GM12872 (cell line): ENCODE measurements around the gene GLT1D1.

ENCODE experiments used
- CTCF ChIP-seq: IDR thresholded peaks from 3 replicates; pipeline ENCODE4 v1.5.1; 2011; ENCODE audit warnings: low read depth, mild to moderate bottlenecking, low read length, moderate library complexity; ENCODE audit not compliant: insufficient read depth

GLT1D1 gene

DNA sequence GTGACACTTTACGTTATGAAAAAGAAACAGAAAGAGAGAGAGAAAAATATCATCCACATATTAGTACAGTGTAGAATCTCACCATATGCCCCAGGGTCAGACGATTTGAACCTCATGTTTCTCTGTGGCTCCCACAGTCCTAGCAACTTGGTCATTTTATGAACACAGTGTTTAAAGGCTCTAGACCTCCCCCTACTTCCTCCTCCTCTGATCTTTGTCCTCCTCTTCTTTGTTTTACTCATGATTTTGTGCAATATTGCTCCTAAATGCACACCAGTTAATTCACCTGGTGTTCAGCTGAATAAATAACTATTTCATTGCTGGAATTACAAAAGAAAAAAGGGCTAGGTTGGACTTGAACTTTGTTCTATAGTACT, 18.2 kb downstream of the GLT1D1 start:
- no peak for TF ChIP-seq CTCF

GRCh38 chr12:128872303-128872702, 19.0 kb downstream of the GLT1D1 start:
- TF ChIP-seq CTCF: no peak

- TF ChIP-seq CTCF: no peak
Observed at GRCh38 chr12:128876559-128876958, 23.3 kb downstream of the GLT1D1 start.

GRCh38 chr12:128879898-128880764, 26.9 kb downstream of the GLT1D1 start:
- no peak for TF ChIP-seq CTCF

DNA sequence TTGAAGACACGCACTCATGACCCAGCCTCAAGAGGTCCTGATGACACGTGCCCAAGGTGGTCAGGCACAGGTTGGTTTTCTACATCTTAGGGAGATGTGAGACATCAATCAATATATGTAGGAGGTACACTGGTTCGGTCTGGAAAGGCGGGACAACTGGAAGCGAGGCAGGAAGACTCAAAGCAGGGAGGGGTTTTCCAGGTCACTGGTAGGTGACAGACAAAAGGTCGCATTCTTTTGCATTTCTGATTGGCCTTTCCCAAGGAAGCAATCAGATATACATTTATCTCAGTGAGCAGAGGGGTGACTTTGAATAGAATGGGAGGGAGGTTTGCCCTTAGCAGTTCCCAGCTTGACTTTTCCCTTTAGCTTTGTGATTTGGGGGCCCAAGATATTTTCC, 38.6 kb downstream of the GLT1D1 start:
- TF ChIP-seq CTCF: no peak

GRCh38 chr12:128903236-128903635, 50.0 kb downstream of the GLT1D1 start:
- no peak for TF ChIP-seq CTCF

- TF ChIP-seq CTCF: no peak
Observed at GRCh38 chr12:128905003-128905544, 51.8 kb downstream of the GLT1D1 start.
